GM10248 (cell line): ENCODE results near the gene SMIM22.

Experiments used
- CTCF ChIA-PET: fragments of 300-600 bp; sonication (Branson Sonifier 250); formaldehyde crosslinking; extraction: SDS; loops from one replicate; lab custom pipeline; 2021; ENCODE audit warnings: antibody characterized with exemption; lab: Yijun Ruan, JAX
- POLR2A ChIA-PET: fragments of 350-650 bp; sonication (Branson Sonifier 250); formaldehyde crosslinking; extraction: SDS; loops from one replicate; lab custom pipeline; 2020; ENCODE audit warnings: antibody characterized with exemption; lab: Yijun Ruan, JAX
- DNase-seq: peaks from one replicate; pipeline ENCODE4 v3.0.0; 2012; ENCODE audit errors: extremely low spot score
- CTCF ChIP-seq: IDR thresholded peaks from 2 replicates; pipeline ENCODE4 v1.5.1; 2012; ENCODE audit warnings: mild to moderate bottlenecking, low read depth; ENCODE audit errors: extremely low read depth, missing control alignments, control extremely low read depth

The SMIM22 gene

DNA sequence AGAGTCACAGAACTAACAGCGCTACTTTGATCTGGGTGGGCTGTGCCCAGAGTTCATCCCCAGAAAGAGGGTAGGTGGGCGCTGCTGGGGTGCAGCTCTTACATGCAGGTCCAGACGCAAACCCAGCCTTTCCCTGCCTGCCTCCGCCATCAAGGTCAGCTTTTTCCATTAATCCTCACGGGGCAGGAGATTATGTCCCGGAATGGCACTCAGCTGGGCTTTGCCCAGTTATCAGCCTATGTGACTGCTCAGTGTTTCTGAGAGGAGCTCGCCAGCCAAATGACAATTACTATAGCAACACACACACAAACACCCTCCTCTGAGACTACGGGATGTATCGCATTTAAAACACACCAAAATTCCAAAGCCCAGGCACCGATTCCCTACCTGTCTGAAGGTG is 31.8 kb downstream of the SMIM22 start:
- DNase-seq = no peak
- POLR2A ChIA-PET = no interaction called here
- CTCF ChIA-PET = interaction anchor here (2.3 kb wide), 1 partner anchor 16 kb away, joined by 8 read pairs; no protein-coding TSS in a partner anchor
- TF ChIP-seq CTCF = no peak

DNA sequence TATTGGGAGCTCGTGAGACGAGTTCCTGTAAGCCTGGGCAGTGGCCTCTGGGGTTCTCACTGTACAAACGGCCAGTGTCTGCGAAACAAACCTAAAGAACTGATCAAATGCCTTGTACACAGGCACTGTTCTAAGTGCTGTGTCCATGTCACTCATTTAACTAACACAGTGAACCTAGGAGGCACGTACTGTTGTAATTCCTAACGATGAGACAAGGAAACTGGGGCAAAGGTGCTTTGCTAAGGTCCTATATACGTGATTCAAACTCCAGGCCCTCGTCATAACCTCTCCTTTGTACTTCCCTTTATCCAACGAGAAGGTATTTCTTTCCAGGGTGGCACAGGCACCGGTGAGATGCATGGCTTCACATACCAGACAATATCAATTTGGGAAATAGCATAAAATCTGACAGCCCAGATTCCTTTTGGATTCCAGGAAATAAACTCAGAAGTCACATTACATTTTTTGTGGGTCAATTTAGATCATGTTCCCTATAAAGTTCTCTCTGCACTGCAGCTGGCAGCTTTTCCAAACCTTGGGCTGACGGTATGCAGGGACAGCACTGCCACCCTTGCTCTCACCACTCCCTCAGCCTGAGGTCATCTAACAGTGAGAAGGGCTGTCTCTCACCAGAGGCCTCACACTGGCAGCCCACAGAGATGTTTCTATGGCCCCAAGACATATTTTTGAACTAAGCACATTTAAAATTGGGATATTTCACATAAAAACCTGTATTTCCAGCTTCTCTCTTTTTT is 33.6 kb downstream of the SMIM22 start:
- DNase-seq = no peak
- no peak for TF ChIP-seq CTCF
- CTCF ChIA-PET = no interaction called here
- POLR2A ChIA-PET = no interaction called here

DNA sequence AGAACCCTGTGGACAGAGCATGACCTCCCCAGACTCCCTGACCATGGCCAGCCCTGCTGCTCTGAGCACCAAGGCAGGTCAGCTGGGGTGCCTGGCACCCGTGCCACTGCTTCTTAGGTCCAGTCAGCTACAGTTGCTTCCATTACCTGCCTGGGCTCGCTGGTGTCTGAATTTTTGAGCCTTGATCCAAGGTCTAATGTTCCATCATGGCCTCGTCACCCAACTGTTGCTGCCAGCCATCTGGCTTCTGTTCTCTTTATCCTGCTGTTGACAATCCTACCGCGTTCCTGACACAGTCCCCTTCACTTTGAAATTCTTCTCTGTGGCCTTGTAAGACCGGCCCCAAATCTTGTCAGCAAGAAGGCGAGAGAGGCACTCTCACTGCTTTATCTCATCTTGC is 35.2 kb downstream of the SMIM22 start:
- POLR2A ChIA-PET = interaction anchor here (0.5 kb wide), 1 partner anchor 11 kb away, joined by 4 read pairs; no protein-coding TSS in a partner anchor
- TF ChIP-seq CTCF = no peak
- DNase-seq = no peak
- CTCF ChIA-PET = interaction anchor here (0.8 kb wide), 1 partner anchor 22 kb away, joined by 3 read pairs; no protein-coding TSS in a partner anchor

DNA sequence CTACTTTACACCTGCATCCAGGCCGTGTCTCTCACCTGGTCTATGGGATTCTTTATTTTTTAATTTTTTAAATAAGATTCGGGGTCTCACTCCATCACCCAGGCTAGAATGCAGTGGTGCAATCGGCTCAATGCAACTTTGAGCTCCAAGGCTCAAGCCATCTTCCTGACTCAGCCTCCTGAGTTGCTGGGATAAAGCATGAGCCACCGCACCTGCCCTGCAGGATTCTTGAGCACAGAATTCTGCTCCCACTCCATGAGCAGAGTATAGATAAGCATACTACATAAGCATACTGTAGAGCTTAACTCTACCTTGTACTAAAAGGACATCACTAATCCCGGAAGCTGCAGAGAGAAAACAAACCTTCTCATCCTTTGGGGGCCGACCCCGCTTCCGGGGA is 36.4 kb downstream of the SMIM22 start:
- ChIA-PET CTCF (interaction anchor here (1.2 to 1.8 kb wide), 2 partner anchors 10 to 21 kb away, joined by 3 to 4 read pairs; no protein-coding TSS in a partner anchor), POLR2A (interaction anchor here (1.0 kb wide), 1 partner anchor 11 kb away, joined by 3 read pairs; no protein-coding TSS in a partner anchor)
- DNase-seq = no peak
- no peak for TF ChIP-seq CTCF

- CTCF ChIA-PET = interaction anchor here (1.2 to 1.8 kb wide), 4 partner anchors 8 to 22 kb away, joined by 3 to 4 read pairs (median 4); no protein-coding TSS in a partner anchor
- DNase-seq = no peak
- POLR2A ChIA-PET = no interaction called here
- no peak for TF ChIP-seq CTCF
Measured at GRCh38 chr16:4832698-4833343, 37.7 kb downstream of the SMIM22 start.

DNA sequence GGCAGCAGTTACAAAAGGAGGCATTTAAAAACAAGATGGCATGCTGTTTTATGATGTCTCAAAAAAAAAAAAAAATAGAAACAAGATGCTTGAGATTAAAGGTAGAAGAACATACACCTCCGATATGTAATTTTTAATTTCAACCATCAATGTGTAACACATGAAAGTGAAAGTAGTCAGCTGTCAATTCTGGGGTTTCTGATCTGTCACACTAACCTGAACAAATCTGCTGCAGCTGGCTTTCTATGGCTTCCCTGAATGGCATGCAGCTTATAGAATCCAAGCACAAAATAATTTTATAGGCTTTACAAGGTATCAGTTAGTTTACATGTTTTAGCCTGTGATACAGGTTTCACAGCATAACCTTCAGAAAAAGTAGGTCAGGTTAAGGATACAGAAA is 38.4 kb downstream of the SMIM22 start:
- CTCF ChIA-PET = interaction anchor here (1.4 to 1.7 kb wide), 3 partner anchors 9 to 12 kb away, joined by 3 to 4 read pairs (median 4); no protein-coding TSS in a partner anchor
- POLR2A ChIA-PET = interaction anchor here (0.6 kb wide), 1 partner anchor 9 kb away, joined by 7 read pairs; no protein-coding TSS in a partner anchor
- DNase-seq = no peak
- no peak for TF ChIP-seq CTCF
